Measurements from ENCODE around the gene CXorf49. TPM values are rescaled to one million over a fixed set of nuclear protein-coding genes. Genes with fewer than 3 reads are reported as not detected.
"Not testable (repeated sequence)": the region's sequence is repeated elsewhere in the genome, so short reads cannot be mapped to it uniquely, and the experiment has no call there.

The CXorf49 gene
- not detected for total RNA-seq

- H3K4me1 ChIP-seq; H3K27me3 ChIP-seq; H3K9ac ChIP-seq (ENCODE audit: low read depth in 2 of 2, low read length in 2 of 2); H3K36me3 ChIP-seq; H3K27ac ChIP-seq; H3K4me3 ChIP-seq; H3K9me3 ChIP-seq; DNase-seq; intact Hi-C loops (cut with DNase I): not testable (repeated sequence)
These were observed at the start of gene CXorf49 for GRCh38 chrX:71718185-71718584. TSS of gene CXorf49 (minus strand) at chrX:71718285. CDS start at chrX:71718151, 134 bp downstream.

GRCh38 chrX:71767134-71767533, 49.0 kb upstream of the CXorf49 start:
- H3K4me3 ChIP-seq; H3K9me3 ChIP-seq; intact Hi-C loops (cut with DNase I); H3K27me3 ChIP-seq; H3K9ac ChIP-seq (ENCODE audit: low read depth in 2 of 2, low read length in 2 of 2); DNase-seq; H3K27ac ChIP-seq; H3K36me3 ChIP-seq; H3K4me1 ChIP-seq: not testable (repeated sequence)

- H3K4me3 ChIP-seq; DNase-seq; H3K27me3 ChIP-seq; H3K9me3 ChIP-seq; intact Hi-C loops (cut with DNase I); H3K9ac ChIP-seq (ENCODE audit: low read depth in 2 of 2, low read length in 2 of 2); H3K4me1 ChIP-seq; H3K27ac ChIP-seq; H3K36me3 ChIP-seq: not testable (repeated sequence)
These were observed 47.5 kb upstream of the CXorf49 start for GRCh38 chrX:71765613-71766012.

- intact Hi-C loops (cut with DNase I); H3K9ac ChIP-seq (ENCODE audit: low read depth in 2 of 2, low read length in 2 of 2); H3K27ac ChIP-seq; H3K4me1 ChIP-seq; H3K36me3 ChIP-seq; H3K27me3 ChIP-seq; H3K4me3 ChIP-seq; H3K9me3 ChIP-seq; DNase-seq: not testable (repeated sequence)
These were observed 46.7 kb upstream of the CXorf49 start for GRCh38 chrX:71764832-71765231.

- DNase-seq; H3K9me3 ChIP-seq; intact Hi-C loops (cut with DNase I); H3K4me3 ChIP-seq; H3K4me1 ChIP-seq; H3K27ac ChIP-seq; H3K9ac ChIP-seq (ENCODE audit: low read depth in 2 of 2, low read length in 2 of 2); H3K27me3 ChIP-seq; H3K36me3 ChIP-seq: not testable (repeated sequence)
These were observed 45.0 kb upstream of the CXorf49 start, which contains the start of gene CXorf49B for GRCh38 chrX:71763049-71763448. TSS of gene CXorf49B (plus strand) at chrX:71763349. CDS start at chrX:71763424, 75 bp downstream.

- H3K4me3 ChIP-seq; H3K27me3 ChIP-seq; DNase-seq; H3K27ac ChIP-seq; H3K4me1 ChIP-seq; H3K9ac ChIP-seq (ENCODE audit: low read depth in 2 of 2, low read length in 2 of 2); intact Hi-C loops (cut with DNase I); H3K9me3 ChIP-seq; H3K36me3 ChIP-seq: not testable (repeated sequence)
These were observed 42.7 kb upstream of the CXorf49 start for GRCh38 chrX:71760688-71761281.

GRCh38 chrX:71720289-71720886, 2.3 kb upstream of the CXorf49 start:
- H3K4me1 ChIP-seq; H3K4me3 ChIP-seq; intact Hi-C loops (cut with DNase I); H3K36me3 ChIP-seq; H3K27me3 ChIP-seq; H3K27ac ChIP-seq; DNase-seq; H3K9me3 ChIP-seq; H3K9ac ChIP-seq (ENCODE audit: low read depth in 2 of 2, low read length in 2 of 2): not testable (repeated sequence)

- intact Hi-C loops (cut with DNase I); DNase-seq: not testable (repeated sequence)
These were observed 1.1 kb upstream of the CXorf49 start for GRCh38 chrX:71719195-71719594.

GRCh38 chrX:71716323-71716722, 1.8 kb downstream of the CXorf49 start:
- H3K27ac ChIP-seq; H3K36me3 ChIP-seq; DNase-seq; H3K9me3 ChIP-seq; intact Hi-C loops (cut with DNase I); H3K4me1 ChIP-seq; H3K9ac ChIP-seq (ENCODE audit: low read depth in 2 of 2, low read length in 2 of 2); H3K4me3 ChIP-seq; H3K27me3 ChIP-seq: not testable (repeated sequence)

More at GRCh38 chrX:71719195-71719594, 1.1 kb upstream of the CXorf49 start:
- not testable (repeated sequence) for H3K36me3 ChIP-seq; H3K9ac ChIP-seq (ENCODE audit: low read depth in 2 of 2, low read length in 2 of 2); H3K27me3 ChIP-seq; H3K4me1 ChIP-seq; H3K4me3 ChIP-seq; H3K9me3 ChIP-seq; H3K27ac ChIP-seq

- DNase-seq; H3K4me3 ChIP-seq; H3K27me3 ChIP-seq; H3K27ac ChIP-seq; H3K4me1 ChIP-seq; H3K9ac ChIP-seq (ENCODE audit: low read depth in 2 of 2, low read length in 2 of 2); H3K9me3 ChIP-seq; H3K36me3 ChIP-seq; intact Hi-C loops (cut with DNase I): not testable (repeated sequence)
These were observed 2.5 kb downstream of the CXorf49 start for GRCh38 chrX:71715551-71715950.

- H3K4me3 ChIP-seq; H3K27me3 ChIP-seq; intact Hi-C loops (cut with DNase I); H3K9ac ChIP-seq (ENCODE audit: low read depth in 2 of 2, low read length in 2 of 2); H3K4me1 ChIP-seq; H3K36me3 ChIP-seq; DNase-seq; H3K27ac ChIP-seq; H3K9me3 ChIP-seq: not testable (repeated sequence)
These were observed 4.0 kb downstream of the CXorf49 start for GRCh38 chrX:71714064-71714463.

GRCh38 chrX:71702853-71703252, 15.2 kb downstream of the CXorf49 start:
- H3K27ac ChIP-seq; H3K4me1 ChIP-seq; DNase-seq; H3K27me3 ChIP-seq; H3K9ac ChIP-seq (ENCODE audit: low read depth in 2 of 2, low read length in 2 of 2); intact Hi-C loops (cut with DNase I); H3K36me3 ChIP-seq; H3K9me3 ChIP-seq; H3K4me3 ChIP-seq: not testable (repeated sequence)

- intact Hi-C loops (cut with DNase I); H3K27ac ChIP-seq; H3K9ac ChIP-seq (ENCODE audit: low read depth in 2 of 2, low read length in 2 of 2); H3K9me3 ChIP-seq; H3K4me1 ChIP-seq; H3K36me3 ChIP-seq; H3K27me3 ChIP-seq; DNase-seq; H3K4me3 ChIP-seq: not testable (repeated sequence)
These were observed 19.1 kb downstream of the CXorf49 start for GRCh38 chrX:71699023-71699344.

Data from colonic mucosa (tissue), 4 donors.